GM12875 (cell line): ENCODE results near the gene SCTR.

Experiments
- H3K4me3 ChIP-seq: one replicate; pipeline ENCODE4 v1.5.1; 2011; ENCODE audit warnings: low read depth, low read length, control low read depth
- TF ChIP-seq, protein P1 (sequence below): IDR thresholded peaks from 2 replicates; pipeline ENCODE4 v1.5.1; 2011; ENCODE audit warnings: low read depth, mild to moderate bottlenecking, control low read depth, inconsistent platforms, low read length, moderate library complexity, borderline replicate concordance; ENCODE audit not compliant: insufficient read depth

The SCTR gene

DNA sequence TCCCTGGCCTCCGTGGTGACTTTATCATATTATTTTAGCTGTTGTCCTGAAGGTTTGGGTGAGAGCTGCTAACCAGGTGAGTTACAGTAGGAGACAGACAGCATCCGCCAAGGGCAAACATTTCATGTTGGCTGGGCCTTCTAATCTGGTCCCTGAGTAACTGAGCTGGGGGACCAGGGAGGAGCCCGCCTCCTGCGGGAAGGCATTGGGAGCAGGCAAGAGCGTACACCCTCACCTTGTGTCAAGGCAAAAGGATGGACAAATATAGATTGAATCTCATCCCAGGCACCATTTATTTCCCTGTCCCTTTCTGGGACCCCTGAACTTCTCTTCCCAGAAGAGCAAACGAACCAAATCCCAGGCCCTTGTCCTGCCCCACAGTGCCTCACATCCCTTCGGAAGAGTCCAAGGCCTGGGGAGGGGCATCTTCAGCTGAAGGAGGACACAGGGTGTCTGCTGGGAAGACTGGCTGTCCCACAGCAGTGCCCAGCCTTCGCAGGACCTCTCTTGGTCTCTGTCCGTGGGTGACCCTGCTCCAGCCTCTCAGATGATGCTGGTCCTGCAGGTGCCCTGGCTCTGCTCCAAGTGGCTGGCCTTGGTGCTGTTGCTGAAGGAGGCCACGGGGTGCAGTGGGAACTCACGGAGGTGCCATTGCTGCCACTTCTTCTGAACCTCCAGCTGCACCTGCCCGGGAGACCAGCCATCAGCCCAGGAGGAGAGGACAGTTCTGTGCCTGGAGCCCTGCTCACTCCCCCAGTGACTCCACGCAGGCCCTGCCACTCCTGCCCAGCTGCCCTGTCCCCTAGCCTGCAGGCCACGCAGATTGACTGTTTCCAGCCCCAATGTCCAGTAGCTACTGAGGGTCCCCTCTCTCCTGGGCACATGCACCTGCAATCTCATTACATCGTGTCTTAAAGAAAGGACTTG, 84.4 kb downstream of the SCTR start:
- TF ChIP-seq, protein P1, sequence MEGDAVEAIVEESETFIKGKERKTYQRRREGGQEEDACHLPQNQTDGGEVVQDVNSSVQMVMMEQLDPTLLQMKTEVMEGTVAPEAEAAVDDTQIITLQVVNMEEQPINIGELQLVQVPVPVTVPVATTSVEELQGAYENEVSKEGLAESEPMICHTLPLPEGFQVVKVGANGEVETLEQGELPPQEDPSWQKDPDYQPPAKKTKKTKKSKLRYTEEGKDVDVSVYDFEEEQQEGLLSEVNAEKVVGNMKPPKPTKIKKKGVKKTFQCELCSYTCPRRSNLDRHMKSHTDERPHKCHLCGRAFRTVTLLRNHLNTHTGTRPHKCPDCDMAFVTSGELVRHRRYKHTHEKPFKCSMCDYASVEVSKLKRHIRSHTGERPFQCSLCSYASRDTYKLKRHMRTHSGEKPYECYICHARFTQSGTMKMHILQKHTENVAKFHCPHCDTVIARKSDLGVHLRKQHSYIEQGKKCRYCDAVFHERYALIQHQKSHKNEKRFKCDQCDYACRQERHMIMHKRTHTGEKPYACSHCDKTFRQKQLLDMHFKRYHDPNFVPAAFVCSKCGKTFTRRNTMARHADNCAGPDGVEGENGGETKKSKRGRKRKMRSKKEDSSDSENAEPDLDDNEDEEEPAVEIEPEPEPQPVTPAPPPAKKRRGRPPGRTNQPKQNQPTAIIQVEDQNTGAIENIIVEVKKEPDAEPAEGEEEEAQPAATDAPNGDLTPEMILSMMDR = no peak
- H3K4me3 ChIP-seq = no peak overlapping the region

DNA sequence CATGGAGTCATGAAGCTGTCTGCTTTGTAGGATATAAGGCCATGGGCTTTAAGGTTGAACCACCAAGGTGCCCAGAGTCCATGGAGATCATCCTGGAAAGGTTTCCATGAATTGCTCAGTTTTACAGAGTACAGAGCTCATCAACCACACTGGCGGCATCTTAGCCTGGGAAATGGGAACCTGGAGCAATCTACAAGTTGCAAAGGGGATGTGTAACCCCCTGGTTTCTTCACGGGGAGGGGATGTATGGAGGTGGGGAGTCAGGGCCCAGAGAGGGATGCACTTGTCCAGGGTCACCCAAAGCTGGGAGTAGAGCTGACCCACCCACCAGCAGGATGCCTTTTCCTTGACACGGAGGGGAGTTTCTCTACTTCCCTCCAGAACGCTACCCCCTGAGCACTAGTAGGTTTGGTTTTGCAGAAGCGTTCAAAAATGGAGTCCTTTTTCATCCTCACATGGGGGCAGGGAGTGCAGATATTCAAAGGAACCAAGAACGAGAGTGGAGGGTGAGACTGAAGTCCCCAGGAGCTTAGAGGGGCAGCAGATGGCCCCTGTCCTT, 85.5 kb downstream of the SCTR start:
- TF ChIP-seq, protein P1 = no peak
- no peak overlapping the region for H3K4me3 ChIP-seq

DNA sequence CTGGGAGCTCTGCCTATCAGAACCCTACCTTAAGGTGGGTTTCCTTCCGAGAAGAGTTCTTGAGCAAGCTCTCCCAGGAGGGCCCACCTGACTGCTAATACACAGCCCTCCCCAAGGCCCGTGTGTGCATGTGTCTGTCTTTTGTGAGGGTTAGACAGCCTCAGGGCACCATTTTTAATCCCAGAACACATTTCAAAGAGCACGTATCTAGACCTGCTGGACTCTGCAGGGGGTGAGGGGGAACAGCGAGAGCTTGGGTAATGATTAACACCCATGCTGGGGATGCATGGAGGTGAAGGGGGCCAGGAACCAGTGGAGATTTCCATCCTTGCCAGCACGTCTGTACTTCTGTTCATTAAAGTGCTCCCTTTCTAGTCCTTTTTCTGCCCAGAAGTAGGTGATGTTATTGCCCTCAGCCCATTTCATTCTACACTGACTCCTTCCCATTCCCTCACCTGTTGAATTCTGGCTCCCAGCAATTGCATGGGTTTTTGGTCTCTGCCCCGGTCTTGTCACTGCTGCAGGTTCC, 86.1 kb downstream of the SCTR start:
- H3K4me3 ChIP-seq = no peak overlapping the region
- TF ChIP-seq, protein P1 = no peak

DNA sequence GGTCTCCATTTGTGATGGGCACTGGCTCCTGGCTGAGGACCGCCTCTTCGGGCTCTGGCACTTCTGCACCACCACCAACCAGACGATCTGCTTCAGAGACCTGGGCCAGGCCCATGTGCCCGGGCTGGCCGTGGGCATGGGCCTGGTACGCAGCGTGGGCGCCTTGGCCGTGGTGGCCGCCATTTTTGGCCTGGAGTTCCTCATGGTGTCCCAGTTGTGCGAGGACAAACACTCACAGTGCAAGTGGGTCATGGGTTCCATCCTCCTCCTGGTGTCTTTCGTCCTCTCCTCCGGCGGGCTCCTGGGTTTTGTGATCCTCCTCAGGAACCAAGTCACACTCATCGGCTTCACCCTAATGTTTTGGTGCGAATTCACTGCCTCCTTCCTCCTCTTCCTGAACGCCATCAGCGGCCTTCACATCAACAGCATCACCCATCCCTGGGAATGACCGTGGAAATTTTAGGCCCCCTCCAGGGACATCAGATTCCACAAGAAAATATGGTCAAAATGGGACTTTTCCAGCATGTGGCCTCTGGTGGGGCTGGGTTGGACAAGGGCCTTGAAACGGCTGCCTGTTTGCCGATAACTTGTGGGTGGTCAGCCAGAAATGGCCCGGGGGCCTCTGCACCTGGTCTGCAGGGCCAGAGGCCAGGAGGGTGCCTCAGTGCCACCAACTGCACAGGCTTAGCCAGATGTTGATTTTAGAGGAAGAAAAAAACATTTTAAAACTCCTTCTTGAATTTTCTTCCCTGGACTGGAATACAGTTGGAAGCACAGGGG, 87.1 kb downstream of the SCTR start:
- TF ChIP-seq, protein P1 = no peak
- H3K4me3 ChIP-seq = no peak overlapping the region

DNA sequence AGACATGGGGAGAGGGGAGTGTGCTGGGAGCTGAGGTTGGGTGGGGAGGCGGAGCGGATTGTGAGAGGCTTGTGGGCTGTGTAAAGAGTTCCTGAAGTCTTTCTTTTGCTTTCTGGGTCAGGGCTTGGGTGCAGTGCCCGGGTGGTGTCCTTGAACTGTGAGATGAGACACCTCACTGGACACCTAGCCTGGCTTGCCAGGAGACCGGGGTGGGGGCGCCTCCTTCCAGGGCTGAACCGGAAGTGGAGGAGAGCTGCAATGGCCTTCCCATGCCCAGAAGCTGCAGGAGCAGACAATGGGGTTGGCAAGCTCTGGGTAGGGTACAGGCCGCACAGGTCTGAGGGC, 88.4 kb downstream of the SCTR start:
- no peak overlapping the region for H3K4me3 ChIP-seq
- TF ChIP-seq, protein P1 = no peak

DNA sequence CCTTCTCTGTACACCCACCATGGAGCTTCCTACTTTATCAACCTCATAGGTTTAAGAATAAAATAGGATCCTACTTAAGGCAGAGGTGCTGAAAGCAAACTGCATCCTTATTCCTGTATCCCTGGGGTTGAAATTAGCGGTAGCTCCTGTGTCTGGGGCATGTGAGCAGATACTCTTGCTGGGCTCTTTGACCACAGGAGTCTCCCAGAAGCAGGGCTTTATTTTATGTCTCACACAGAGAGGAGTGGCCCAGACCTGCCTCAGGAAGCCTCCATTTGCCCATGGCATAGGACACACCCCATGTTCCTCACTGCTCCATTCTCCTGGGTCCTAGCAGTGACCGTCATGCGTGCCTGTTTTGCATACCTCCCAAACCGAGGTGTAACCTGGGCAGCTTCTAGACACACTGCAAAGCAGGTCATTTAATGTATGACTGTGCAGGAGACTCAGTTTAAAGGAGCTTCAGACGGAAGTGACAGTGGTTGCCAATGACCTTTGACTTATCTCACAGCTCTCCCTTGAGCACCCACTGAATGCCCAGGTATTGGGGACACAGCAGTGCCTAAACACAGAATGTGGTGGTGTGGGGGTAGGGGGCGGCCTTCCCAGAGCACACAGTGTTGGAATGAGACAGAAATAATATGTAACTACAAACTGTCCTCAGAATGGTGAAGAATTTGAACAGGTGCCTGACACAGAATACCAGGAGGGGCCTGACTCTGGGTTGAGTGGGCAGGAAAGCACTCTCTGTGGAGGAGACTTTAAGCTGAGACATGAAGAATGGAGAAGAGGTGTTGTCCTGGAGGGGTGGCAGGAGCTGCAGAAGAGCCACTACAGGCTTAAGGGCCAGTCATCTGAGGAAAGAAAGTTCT, 89.0 kb downstream of the SCTR start:
- TF ChIP-seq, protein P1 = no peak
- H3K4me3 ChIP-seq = no peak overlapping the region
